ENCODE results near the gene DAPK2.

The DAPK2 gene

DNA sequence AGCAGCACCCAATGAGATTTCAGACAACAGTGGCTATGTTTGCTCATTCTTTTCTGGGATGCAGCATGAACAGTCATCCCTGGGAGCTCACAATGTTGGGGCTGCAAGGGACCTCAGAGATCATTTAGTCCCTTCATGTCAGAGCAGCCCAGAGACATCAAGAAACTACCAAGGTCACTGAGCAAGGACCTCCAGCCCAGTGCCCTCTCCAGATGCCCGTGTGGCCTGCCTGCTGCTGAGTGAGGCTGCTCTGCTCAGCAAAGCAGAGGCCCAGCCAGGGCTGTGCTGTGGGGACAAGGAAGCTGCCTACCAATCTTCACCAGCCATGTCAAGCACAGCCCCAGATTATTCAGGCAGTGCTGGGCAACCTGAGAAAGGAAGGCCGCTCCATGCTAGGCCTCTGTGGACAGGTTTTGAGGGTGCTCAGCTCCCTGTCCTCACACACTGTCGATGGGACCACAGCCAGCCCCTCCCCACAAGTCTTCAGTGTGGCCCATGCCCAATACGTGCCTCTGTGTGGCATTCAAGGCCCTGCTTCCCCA lies 99.7 kb downstream of the DAPK2 start:
- no peak overlapping the region for H3K4me3 ChIP-seq (replicated peaks; ENCODE audit: insufficient read depth, low read length)
- H3K27me3 ChIP-seq (ENCODE audit: insufficient read depth, poor library complexity, severe bottlenecking), result no peaks in the 10 kb centered on the region
- no peak for DNase-seq (ENCODE audit: low read depth in 1 of 2, low spot score in 1 of 2)
- H3K27ac ChIP-seq (replicated peaks), result no peak overlapping the region
- TF ChIP-seq POLR2AphosphoS5 (IDR thresholded peaks at IDR 0.05; ENCODE audit: low read depth) (no peak), SPI1 (IDR thresholded peaks at IDR 0.05; ENCODE audit: borderline replicate concordance, low read depth) (no peak), GABPA (IDR thresholded peaks at IDR 0.05; ENCODE audit: low read depth) (no peak), REST (IDR thresholded peaks at IDR 0.05; ENCODE audit: insufficient replicate concordance, low read depth) (no peak)
- TF ChIP-seq, protein P1, sequence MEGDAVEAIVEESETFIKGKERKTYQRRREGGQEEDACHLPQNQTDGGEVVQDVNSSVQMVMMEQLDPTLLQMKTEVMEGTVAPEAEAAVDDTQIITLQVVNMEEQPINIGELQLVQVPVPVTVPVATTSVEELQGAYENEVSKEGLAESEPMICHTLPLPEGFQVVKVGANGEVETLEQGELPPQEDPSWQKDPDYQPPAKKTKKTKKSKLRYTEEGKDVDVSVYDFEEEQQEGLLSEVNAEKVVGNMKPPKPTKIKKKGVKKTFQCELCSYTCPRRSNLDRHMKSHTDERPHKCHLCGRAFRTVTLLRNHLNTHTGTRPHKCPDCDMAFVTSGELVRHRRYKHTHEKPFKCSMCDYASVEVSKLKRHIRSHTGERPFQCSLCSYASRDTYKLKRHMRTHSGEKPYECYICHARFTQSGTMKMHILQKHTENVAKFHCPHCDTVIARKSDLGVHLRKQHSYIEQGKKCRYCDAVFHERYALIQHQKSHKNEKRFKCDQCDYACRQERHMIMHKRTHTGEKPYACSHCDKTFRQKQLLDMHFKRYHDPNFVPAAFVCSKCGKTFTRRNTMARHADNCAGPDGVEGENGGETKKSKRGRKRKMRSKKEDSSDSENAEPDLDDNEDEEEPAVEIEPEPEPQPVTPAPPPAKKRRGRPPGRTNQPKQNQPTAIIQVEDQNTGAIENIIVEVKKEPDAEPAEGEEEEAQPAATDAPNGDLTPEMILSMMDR (IDR thresholded peaks at IDR 0.05; ENCODE audit: insufficient read depth, low read length), result no peak

DNA sequence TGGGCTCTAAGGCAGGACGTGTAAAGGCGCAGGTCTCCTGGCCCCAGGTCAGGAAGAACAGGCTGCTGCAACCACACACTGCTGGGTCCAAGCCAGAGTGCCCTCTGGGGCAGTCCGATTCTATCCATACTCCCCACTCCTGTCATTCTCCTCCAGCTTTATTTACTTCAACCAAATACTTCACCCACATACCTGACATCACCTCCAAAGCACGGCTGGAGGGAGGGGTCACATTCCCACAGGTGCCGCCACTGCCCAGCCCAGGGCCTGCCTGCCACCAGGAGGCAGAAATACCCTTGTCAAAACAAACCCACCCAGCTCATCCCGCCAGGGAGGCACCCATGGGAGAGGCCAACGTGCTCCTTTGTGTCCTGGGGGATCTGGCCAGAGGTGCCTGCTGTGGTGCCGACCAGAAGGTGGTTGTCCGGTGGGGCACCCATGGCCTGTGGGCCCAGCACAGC lies 100.4 kb downstream of the DAPK2 start:
- TF ChIP-seq SPI1 (IDR thresholded peaks at IDR 0.05; ENCODE audit: borderline replicate concordance, low read depth) (no peak), POLR2AphosphoS5 (IDR thresholded peaks at IDR 0.05; ENCODE audit: low read depth) (no peak), GABPA (IDR thresholded peaks at IDR 0.05; ENCODE audit: low read depth) (no peak), REST (IDR thresholded peaks at IDR 0.05; ENCODE audit: insufficient replicate concordance, low read depth) (no peak)
- TF ChIP-seq, protein P1 (IDR thresholded peaks at IDR 0.05; ENCODE audit: insufficient read depth, low read length), result no peak
- H3K4me3 ChIP-seq (replicated peaks; ENCODE audit: insufficient read depth, low read length), result no peak overlapping the region
- H3K27me3 ChIP-seq (ENCODE audit: insufficient read depth, poor library complexity, severe bottlenecking), result no peaks in the 10 kb centered on the region
- no peak for DNase-seq (ENCODE audit: low read depth in 1 of 2, low spot score in 1 of 2)
- H3K27ac ChIP-seq (replicated peaks), result no peak overlapping the region

DNA sequence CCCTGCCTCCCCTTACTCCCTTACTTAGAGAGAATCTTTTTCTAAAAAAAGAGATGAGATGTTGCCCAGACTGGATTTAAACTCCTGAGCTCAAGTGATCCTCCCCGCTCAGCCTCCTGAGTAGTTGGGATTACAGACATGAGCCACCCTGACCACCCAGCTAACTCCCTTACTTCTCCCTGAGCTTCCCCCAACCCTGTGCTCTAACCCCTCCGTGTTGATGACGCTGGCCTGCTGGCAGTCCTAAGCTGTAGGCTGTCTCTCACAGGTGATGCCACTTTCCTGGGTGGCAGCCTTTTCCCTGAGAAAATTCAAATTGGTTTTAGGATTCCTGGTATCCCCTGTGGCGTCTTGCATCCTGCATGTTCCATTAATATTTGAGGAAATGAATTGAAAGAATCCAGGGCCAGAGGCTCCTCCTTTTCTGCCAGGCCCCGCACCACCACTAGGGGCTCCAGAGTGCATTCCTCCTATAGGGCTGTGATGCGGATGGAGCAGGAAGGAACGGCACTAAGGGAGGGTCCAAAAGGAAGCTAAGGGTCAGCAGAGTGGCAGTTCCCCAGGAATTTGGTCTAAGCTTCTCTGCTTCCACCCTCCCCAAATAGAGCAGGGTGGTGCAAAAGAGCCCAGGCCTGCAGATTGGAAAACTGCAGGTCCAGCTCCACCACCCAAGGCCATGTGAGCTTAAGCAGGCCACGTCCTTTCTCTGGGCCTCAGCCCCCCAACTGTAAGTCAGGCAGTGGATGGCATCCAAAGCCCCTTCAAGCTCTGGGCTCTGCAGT lies 101.1 kb downstream of the DAPK2 start:
- H3K27me3 ChIP-seq (ENCODE audit: insufficient read depth, poor library complexity, severe bottlenecking), result no peaks in the 10 kb centered on the region
- peak; percentile 18 to 66 for DNase-seq (ENCODE audit: low read depth in 1 of 2, low spot score in 1 of 2)
- no peak overlapping the region for H3K27ac ChIP-seq (replicated peaks)
- no peak for TF ChIP-seq POLR2AphosphoS5 (IDR thresholded peaks at IDR 0.05; ENCODE audit: low read depth)
- TF ChIP-seq REST (IDR thresholded peaks at IDR 0.05; ENCODE audit: insufficient replicate concordance, low read depth), result no peak
- TF ChIP-seq SPI1 (IDR thresholded peaks at IDR 0.05; ENCODE audit: borderline replicate concordance, low read depth), result peak; percentile 56; the same call in 1 of the 2 replicates
- no peak for TF ChIP-seq GABPA (IDR thresholded peaks at IDR 0.05; ENCODE audit: low read depth)
- TF ChIP-seq, protein P1 (IDR thresholded peaks at IDR 0.05; ENCODE audit: insufficient read depth, low read length), result peak; percentile 96
- no peak overlapping the region for H3K4me3 ChIP-seq (replicated peaks; ENCODE audit: insufficient read depth, low read length)

Data from HL-60 (cell line).